Endothelial cell of umbilical vein (primary cell): Measurements from ENCODE around the gene DNMT3B. TPM values are rescaled to one million over a fixed set of nuclear protein-coding genes. Genes with fewer than 3 reads are reported as not detected.
"Not testable (repeated sequence)": the region's sequence is repeated elsewhere in the genome, so short reads cannot be mapped to it uniquely, and the experiment has no call there.

Source experiments
- BruUV-seq: library from RNA; stranded (reverse); fragments of 400-500 nt; replicated peaks from 2 replicates; lab custom pipeline; 2021; lab: Mats Ljungman, UMichigan
- CTCF ChIA-PET: fragments of 300-600, 350-600 bp; sonication (Branson Sonifier 250); formaldehyde crosslinking; loops from one replicate; lab custom pipeline; 2021; ENCODE audit warnings: antibody characterized with exemption, inconsistent platforms; lab: Charles Lee
- POLR2A ChIA-PET: fragments of 300-600, 350-600 bp; sonication (Branson Sonifier 250); formaldehyde crosslinking; loops from one replicate; lab custom pipeline; 2021; ENCODE audit warnings: antibody characterized with exemption, inconsistent platforms; lab: Charles Lee
- DNase-seq: peaks from one replicate; pipeline ENCODE4 v3.0.0-alpha.2; 2011; ENCODE audit warnings: low read depth, low spot score
- FAIRE-seq: peaks from 2 replicates; lab custom pipeline; 2011; peaks lifted over from hg19 to GRCh38; lab: Jason Lieb, UNC
- H2AFZ ChIP-seq: 2 replicates; pipeline ENCODE4 v1.6.0; 2012; ENCODE audit warnings: low read depth, low read length, control low read depth, inconsistent platforms
- H3K27ac ChIP-seq: 2 replicates; pipeline ENCODE4 v1.5.1; 2011; ENCODE audit warnings: low read depth, mild to moderate bottlenecking, control low read depth, low read length, moderate library complexity; ENCODE audit not compliant: insufficient read depth
- H3K27me3 ChIP-seq, 2 experiments: 2 replicates each; pipeline versions ENCODE4 v1.6.0 to v1.6.1; 2011; ENCODE audit warnings: low read length in 2 of 2, mixed read lengths in 1 of 2; ENCODE audit not compliant: control insufficient read depth in 2 of 2, insufficient read depth in 2 of 2
- H3K36me3 ChIP-seq, 2 experiments: 2 replicates in 1 of 2; 3 replicates in 1 of 2; pipeline ENCODE4 v1.5.1; 2011; ENCODE audit warnings: low read length in 2 of 2, mild to moderate bottlenecking in 1 of 2, moderate library complexity in 1 of 2; ENCODE audit not compliant: control insufficient read depth in 2 of 2, insufficient read depth in 2 of 2; ENCODE audit errors: extremely low read depth in 1 of 2
- H3K4me1 ChIP-seq: 3 replicates; pipeline ENCODE4 v1.5.1; 2011; ENCODE audit warnings: mild to moderate bottlenecking, low read length; ENCODE audit not compliant: control insufficient read depth, insufficient read depth; ENCODE audit errors: extremely low read depth
- H3K4me2 ChIP-seq: 2 replicates; pipeline ENCODE4 v1.6.1; 2011; ENCODE audit warnings: low read length, control low read depth, mixed read lengths; ENCODE audit not compliant: insufficient read depth
- H3K4me3 ChIP-seq, 3 experiments: fragments of 200-600 bp in 1 of 3; sonication (generic), shearing (Covaris generic) in 1 of 3; replicated peaks in 1 of 3; 2 replicates each; pipeline ENCODE4 v1.5.1; 2011 to 2016; ENCODE audit warnings: control low read depth in 3 of 3, low read length in 3 of 3, mild to moderate bottlenecking in 2 of 3, inconsistent platforms in 1 of 3, low read depth in 1 of 3, moderate library complexity in 1 of 3; ENCODE audit not compliant: insufficient read depth in 1 of 3
- H3K79me2 ChIP-seq: 2 replicates; pipeline ENCODE4 v1.6.0; 2012; ENCODE audit warnings: low read length, inconsistent platforms; ENCODE audit not compliant: control insufficient read depth, insufficient read depth
- H3K9ac ChIP-seq: replicated peaks from 2 replicates; pipeline ENCODE3; 2011; ENCODE audit warnings: low read length, control low read depth; ENCODE audit not compliant: insufficient read depth; ENCODE audit errors: extremely low read depth
- H3K9me1 ChIP-seq: replicated peaks from 3 replicates; pipeline ENCODE4 v1.6.0; 2011; ENCODE audit warnings: mild to moderate bottlenecking, low read length; ENCODE audit not compliant: control insufficient read depth, insufficient read depth; ENCODE audit errors: extremely low read depth
- H3K9me3 ChIP-seq: replicated peaks from 2 replicates; pipeline ENCODE4 v1.5.1; 2012; ENCODE audit warnings: low read length, inconsistent platforms; ENCODE audit not compliant: control insufficient read depth, insufficient read depth
- H4K20me1 ChIP-seq: replicated peaks from 2 replicates; pipeline ENCODE3; 2011; ENCODE audit warnings: mild to moderate bottlenecking, low read length; ENCODE audit not compliant: control insufficient read depth, insufficient read depth; ENCODE audit errors: extremely low read depth
- EZH2 ChIP-seq: IDR thresholded peaks from 2 replicates; pipeline ENCODE4 v1.6.1; 2012; ENCODE audit warnings: borderline replicate concordance, low read depth, mild to moderate bottlenecking, moderate library complexity, low read length, inconsistent platforms; ENCODE audit not compliant: severe bottlenecking
- GATA2 ChIP-seq: IDR thresholded peaks from 2 replicates; pipeline ENCODE4 v1.7.0; 2011; ENCODE audit warnings: low read depth, mild to moderate bottlenecking, moderate library complexity, mixed read lengths, low read length; ENCODE audit not compliant: insufficient read length, insufficient read depth
- JUN ChIP-seq: IDR thresholded peaks from 2 replicates; pipeline ENCODE4 v1.6.1; 2011; ENCODE audit warnings: borderline replicate concordance, low read depth; ENCODE audit not compliant: insufficient read length, insufficient read depth
- POLR2A ChIP-seq: IDR thresholded peaks from 2 replicates; pipeline ENCODE4 v1.6.1; 2012; ENCODE audit warnings: low read depth, mild to moderate bottlenecking, control low read depth, low read length
- POLR2AphosphoS5 ChIP-seq: IDR thresholded peaks from 2 replicates; pipeline ENCODE4 v1.6.1; 2012; ENCODE audit warnings: low read depth, mild to moderate bottlenecking, control low read depth, low read length, moderate library complexity; ENCODE audit not compliant: insufficient read depth
- dilution Hi-C: fragments of 300-500 bp; cut with MboI; formaldehyde crosslinking; loops from one replicate; pipeline ENCODE4 v1.15.0; 2019; ENCODE audit warnings: low sequenced_read_pairs; ENCODE audit not compliant: extremely low pct_ligation_motif_present
- intact Hi-C: fragments of 100-400 bp; cut with micrococcal nuclease; formaldehyde crosslinking; loops from one replicate; pipeline ENCODE4 v1.10.0; 2022
- polyA plus RNA-seq, 4 experiments: library from polyadenylated mRNA; depleted of rRNA in 3 of 4; stranded (reverse) in 3 of 4; unstranded in 1 of 4; fragments of >200 nt; gene quantifications; 2 replicates each; pipeline versions ENCODE4 v1.2.1 to v1.2.3, GENCODE V29; 2011 to 2012; ENCODE audit warnings: missing spikeins in 1 of 4
- total RNA-seq: library from RNA; stranded (reverse); gene quantifications from 2 replicates; pipeline ENCODE4 v1.2.3, GENCODE V29; 2021
- TF ChIP-seq, protein P1 (sequence below), 2 donors: IDR thresholded peaks; 1 replicate in 1 of 2; 2 replicates in 1 of 2; pipeline ENCODE4 v1.5.1; 2011; ENCODE audit warnings: low read length in 2 of 2, mild to moderate bottlenecking in 2 of 2, moderate library complexity in 2 of 2, control low read depth in 1 of 2, inconsistent platforms in 1 of 2, low read depth in 1 of 2; ENCODE audit not compliant: insufficient read depth in 1 of 2; ENCODE audit errors: extremely low read depth in 1 of 2
- TF ChIP-seq, protein P2 (sequence below): IDR thresholded peaks from 2 replicates; pipeline ENCODE4 v1.6.1; 2011; ENCODE audit not compliant: insufficient read depth, insufficient read length

The DNMT3B gene
- total and polyA plus RNA-seq, 2 donors (not counting 3 experiments of a cell fraction or from before 2014, with no cell fraction given), result 3.6 to 6.8 TPM

DNA sequence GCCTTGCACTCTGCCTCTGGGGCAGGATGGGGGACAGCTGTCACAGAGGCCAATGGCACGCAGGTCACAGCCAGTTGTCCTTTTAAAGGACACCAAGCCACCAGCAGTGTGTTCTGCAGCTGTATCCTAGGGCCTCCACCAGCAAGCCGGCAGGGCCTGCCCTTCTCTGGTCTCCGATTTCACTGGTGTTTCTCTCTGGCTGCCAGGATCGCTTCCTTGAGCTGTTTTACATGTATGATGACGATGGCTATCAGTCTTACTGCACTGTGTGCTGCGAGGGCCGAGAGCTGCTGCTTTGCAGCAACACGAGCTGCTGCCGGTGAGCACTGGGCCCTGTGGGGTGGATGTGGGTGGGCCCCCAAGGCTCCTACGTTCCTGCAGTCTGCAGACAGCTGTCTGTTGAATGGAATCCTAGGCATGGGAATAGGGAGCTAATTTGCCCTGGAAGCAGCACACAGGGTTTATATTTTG is 34.8 kb downstream of the DNMT3B start:
- POLR2A ChIA-PET, result no interaction called here
- Histone ChIP-seq H3K36me3 (peaks cover 0 to 3% of the 10 kb centered on the region in 2 experiments), H4K20me1 (no peaks in the 10 kb centered on the region), H3K4me1 (peaks cover 10% of the 10 kb centered on the region), H3K79me2 (no peaks in the 10 kb centered on the region), H2AFZ (no peak overlapping the region), H3K27ac (no peak overlapping the region), H3K4me2 (no peak overlapping the region), H3K27me3 (no peaks in the 10 kb centered on the region), H3K9ac (no peak overlapping the region), H3K9me1 (no peaks in the 10 kb centered on the region), H3K4me3 (no peak overlapping the region), H3K9me3 (no peaks in the 10 kb centered on the region)
- TF ChIP-seq EZH2, result no peak
- TF ChIP-seq POLR2AphosphoS5, result no peak
- TF ChIP-seq, protein P1, sequence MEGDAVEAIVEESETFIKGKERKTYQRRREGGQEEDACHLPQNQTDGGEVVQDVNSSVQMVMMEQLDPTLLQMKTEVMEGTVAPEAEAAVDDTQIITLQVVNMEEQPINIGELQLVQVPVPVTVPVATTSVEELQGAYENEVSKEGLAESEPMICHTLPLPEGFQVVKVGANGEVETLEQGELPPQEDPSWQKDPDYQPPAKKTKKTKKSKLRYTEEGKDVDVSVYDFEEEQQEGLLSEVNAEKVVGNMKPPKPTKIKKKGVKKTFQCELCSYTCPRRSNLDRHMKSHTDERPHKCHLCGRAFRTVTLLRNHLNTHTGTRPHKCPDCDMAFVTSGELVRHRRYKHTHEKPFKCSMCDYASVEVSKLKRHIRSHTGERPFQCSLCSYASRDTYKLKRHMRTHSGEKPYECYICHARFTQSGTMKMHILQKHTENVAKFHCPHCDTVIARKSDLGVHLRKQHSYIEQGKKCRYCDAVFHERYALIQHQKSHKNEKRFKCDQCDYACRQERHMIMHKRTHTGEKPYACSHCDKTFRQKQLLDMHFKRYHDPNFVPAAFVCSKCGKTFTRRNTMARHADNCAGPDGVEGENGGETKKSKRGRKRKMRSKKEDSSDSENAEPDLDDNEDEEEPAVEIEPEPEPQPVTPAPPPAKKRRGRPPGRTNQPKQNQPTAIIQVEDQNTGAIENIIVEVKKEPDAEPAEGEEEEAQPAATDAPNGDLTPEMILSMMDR (IDR thresholded peaks at IDR 0.05; ENCODE audit: extremely low read depth in 1 of 2, insufficient read depth in 1 of 2, low read depth in 1 of 2, low read length in 2 of 2), result no peak
- no peak for TF ChIP-seq JUN
- TF ChIP-seq GATA2, result no peak
- TF ChIP-seq POLR2A, result no peak
- TF ChIP-seq, protein P2, sequence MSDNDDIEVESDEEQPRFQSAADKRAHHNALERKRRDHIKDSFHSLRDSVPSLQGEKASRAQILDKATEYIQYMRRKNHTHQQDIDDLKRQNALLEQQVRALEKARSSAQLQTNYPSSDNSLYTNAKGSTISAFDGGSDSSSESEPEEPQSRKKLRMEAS, result no peak
- no peak for DNase-seq
- BruUV-seq, result no TSS peak
- intact Hi-C loops, result no loop called here
- FAIRE-seq, result no peak
- dilution Hi-C loops, result no loop called here
- CTCF ChIA-PET, result interaction anchor here (1.4 to 3.1 kb wide), 2 partner anchors 19 to 149 kb away, joined by 3 to 16 read pairs; no protein-coding TSS in a partner anchor

DNA sequence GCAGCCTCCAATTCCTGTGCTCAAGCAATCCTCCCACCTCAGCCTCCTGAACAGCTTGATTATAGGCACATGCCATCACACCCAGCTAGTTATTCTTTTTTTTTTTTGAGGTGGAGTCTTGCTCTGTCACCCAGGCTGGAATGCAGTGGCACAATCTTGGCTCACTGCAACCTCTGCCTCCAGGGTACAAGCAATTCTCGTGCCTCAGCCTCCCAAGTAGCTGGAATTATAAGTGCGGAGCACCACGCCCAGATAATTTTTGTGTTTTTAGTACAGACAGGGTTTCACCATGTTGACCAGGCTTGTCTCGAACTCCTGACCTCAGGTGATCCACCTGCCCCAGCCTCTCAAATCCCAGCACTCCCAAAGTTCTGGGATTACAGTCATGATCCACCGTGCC is 35.4 kb downstream of the DNMT3B start:
- H3K4me2 ChIP-seq, H3K4me3 ChIP-seq, dilution Hi-C loops, H3K27ac ChIP-seq, intact Hi-C loops, H3K9me3 ChIP-seq, H3K79me2 ChIP-seq, H3K9ac ChIP-seq, BruUV-seq, POLR2A ChIA-PET, FAIRE-seq, H4K20me1 ChIP-seq, H3K36me3 ChIP-seq, H2AFZ ChIP-seq, H3K9me1 ChIP-seq, H3K27me3 ChIP-seq, DNase-seq: not testable (repeated sequence)
- CTCF ChIA-PET, result interaction anchor here (3.1 kb wide), 1 partner anchor 19 kb away, joined by 16 read pairs; no protein-coding TSS in a partner anchor
- H3K4me1 ChIP-seq, result peaks cover 10% of the 10 kb centered on the region
